K562 (cell line): Measurements from ENCODE around the gene ERCC6. TPM values are rescaled to one million over a fixed set of nuclear protein-coding genes. Genes with fewer than 3 reads are reported as not detected.

ENCODE experiments used
- ATAC-seq: fragments of 200-7000 bp; cut with Tn5 transposase; 3 replicates; pipeline ENCODE4 v1.9.1; 2020; ENCODE audit warnings: moderate library complexity
- BruUV-seq: library from RNA; stranded (reverse); fragments of 400-500 nt; replicated peaks from 2 replicates; lab custom pipeline; 2021; lab: Mats Ljungman, UMichigan
- CTCF ChIA-PET: fragments of 300-600 bp; formaldehyde crosslinking; extraction: SDS; loops from one replicate; lab custom pipeline; 2021; ENCODE audit warnings: low intra/inter-chr PET ratio; lab: Yijun Ruan, JAX
- POLR2A ChIA-PET: fragments of 300-600, 350-650 bp; sonication (Branson Sonifier 250); formaldehyde crosslinking; extraction: SDS; loops from one replicate; lab custom pipeline; 2021; ENCODE audit warnings: antibody characterized with exemption, inconsistent platforms; lab: Yijun Ruan, JAX
- DNase-seq, 4 experiments: peaks; one replicate each; pipeline versions ENCODE4 v3.0.0 to v3.0.0-alpha.2; 2011 to 2018; ENCODE audit warnings: low spot score in 3 of 4, mixed read lengths in 3 of 4; ENCODE audit errors: extremely low read depth in 1 of 4
- FAIRE-seq: peaks from 2 replicates; lab custom pipeline; 2011; peaks lifted over from hg19 to GRCh38; lab: Jason Lieb, UNC
- H2AFZ ChIP-seq: 2 replicates; pipeline ENCODE4 v1.6.0; 2011; ENCODE audit warnings: low read depth, low read length, control low read depth, inconsistent platforms
- H3K27ac ChIP-seq: fragments of 200-600 bp; 3 replicates; pipeline ENCODE4 v1.8.0; 2011; ENCODE audit warnings: low read depth, mild to moderate bottlenecking, control low read depth, inconsistent platforms, low read length, moderate library complexity, mixed read lengths; ENCODE audit errors: extremely low read depth
- H3K27me3 ChIP-seq, 2 experiments: fragments of 300-600 bp in 1 of 2; 2 replicates in 1 of 2; 3 replicates in 1 of 2; pipeline versions ENCODE4 v1.6.0 to v1.8.0; 2011; ENCODE audit warnings: inconsistent platforms in 2 of 2, low read length in 2 of 2, mild to moderate bottlenecking in 1 of 2, mixed read lengths in 1 of 2, moderate library complexity in 1 of 2; ENCODE audit not compliant: control insufficient read depth in 2 of 2, insufficient read depth in 2 of 2
- H3K36me3 ChIP-seq: fragments of 300-600 bp; 3 replicates; pipeline ENCODE4 v1.8.0; 2011; ENCODE audit warnings: mild to moderate bottlenecking, low read length, inconsistent platforms; ENCODE audit not compliant: control insufficient read depth, insufficient read depth
- H3K4me1 ChIP-seq, 2 experiments: fragments of 200-600 bp in 1 of 2; replicated peaks in 1 of 2; 2 replicates in 1 of 2; 3 replicates in 1 of 2; pipeline versions ENCODE4 v1.5.1 to v1.8.0; 2011; ENCODE audit warnings: inconsistent platforms in 2 of 2, low read length in 2 of 2, mild to moderate bottlenecking in 1 of 2, mixed read lengths in 1 of 2, moderate library complexity in 1 of 2; ENCODE audit not compliant: control insufficient read depth in 2 of 2, insufficient read depth in 2 of 2
- H3K4me2 ChIP-seq: 2 replicates; pipeline ENCODE4 v1.6.1; 2011; ENCODE audit warnings: low read length, control low read depth, inconsistent platforms, mixed read lengths; ENCODE audit not compliant: insufficient read depth
- H3K4me3 ChIP-seq: fragments of 200-600 bp; sonication (generic), shearing (Covaris generic); 2 replicates; pipeline ENCODE4 v1.5.1; 2016; ENCODE audit warnings: control low read depth, inconsistent platforms
- H3K79me2 ChIP-seq: fragments of 200-600 bp; 3 replicates; pipeline ENCODE4 v1.8.0; 2011; ENCODE audit warnings: low read length, inconsistent platforms; ENCODE audit not compliant: control insufficient read depth, insufficient read depth
- H3K9ac ChIP-seq, 2 experiments: 2 replicates each; pipeline versions ENCODE4 v1.6.0 to v1.6.1; 2011; ENCODE audit warnings: low read depth in 2 of 2, low read length in 2 of 2, control low read depth in 1 of 2, inconsistent platforms in 1 of 2, mild to moderate bottlenecking in 1 of 2, mixed read lengths in 1 of 2; ENCODE audit not compliant: insufficient read depth in 1 of 2
- H3K9me1 ChIP-seq: one replicate; pipeline ENCODE4 v1.6.0; 2011; ENCODE audit warnings: inconsistent platforms, mild to moderate bottlenecking, low read length, moderate library complexity; ENCODE audit not compliant: control insufficient read depth, insufficient read depth
- H3K9me3 ChIP-seq: replicated peaks from 2 replicates; pipeline ENCODE4 v1.5.1; 2011; ENCODE audit warnings: low read depth, low read length, inconsistent platforms; ENCODE audit not compliant: control insufficient read depth, insufficient read depth
- H4K20me1 ChIP-seq: replicated peaks from 2 replicates; pipeline ENCODE4 v1.6.1; 2011; ENCODE audit warnings: low read length, inconsistent platforms, mixed read lengths; ENCODE audit not compliant: control insufficient read depth, insufficient read depth
- ATF4 ChIP-seq: fragments of 450-650 bp; formaldehyde crosslinking; IDR thresholded peaks from 2 replicates; pipeline ENCODE4 v1.4.0; 2022; ENCODE audit warnings: mild to moderate bottlenecking, moderate library complexity
- CGGBP1 ChIP-seq: fragments of 250-450 bp; sonication (Bioruptor Pico); IDR thresholded peaks from 2 replicates; pipeline ENCODE4 v1.9.0; 2021; ENCODE audit warnings: mild to moderate bottlenecking
- COPS2 ChIP-seq: fragments of 450-650 bp; conservative IDR thresholded peaks from 2 replicates; pipeline ENCODE4 v1.6.1; 2016; ENCODE audit warnings: mild to moderate bottlenecking, moderate library complexity
- IRF1 ChIP-seq: sonication (generic); formaldehyde crosslinking; IDR thresholded peaks from 2 replicates; pipeline ENCODE4 v1.8.0; 2022; ENCODE audit warnings: missing genetic modification reagents, mild to moderate bottlenecking, borderline replicate concordance
- KDM4B ChIP-seq, 2 experiments: fragments of 450-650 bp in 1 of 2; sonication (generic) in 1 of 2; IDR thresholded peaks; 2 replicates each; pipeline ENCODE4 v1.6.1; 2016 to 2017; ENCODE audit warnings: borderline replicate concordance in 2 of 2, antibody characterized with exemption in 1 of 2, low read depth in 1 of 2, mild to moderate bottlenecking in 1 of 2
- MYBL2 ChIP-seq, 2 experiments: fragments of 450-650 bp in 1 of 2; sonication (generic) in 1 of 2; formaldehyde crosslinking in 1 of 2; IDR thresholded peaks; 2 replicates each; pipeline versions ENCODE4 v1.6.1 to v1.8.1; 2017 to 2022; ENCODE audit warnings: borderline replicate concordance in 1 of 2, inconsistent platforms in 1 of 2, low read depth in 1 of 2, mild to moderate bottlenecking in 1 of 2, missing genetic modification reagents in 1 of 2, moderate library complexity in 1 of 2
- NFYB ChIP-seq: IDR thresholded peaks from 2 replicates; pipeline ENCODE4 v1.6.1; 2011; ENCODE audit warnings: mild to moderate bottlenecking, moderate library complexity; ENCODE audit not compliant: insufficient read length; ENCODE audit errors: extremely low read depth
- PTTG1 ChIP-seq: fragments of 450-650 bp; IDR thresholded peaks from 2 replicates; pipeline ENCODE4 v1.6.1; 2016; ENCODE audit warnings: low read depth, mild to moderate bottlenecking, missing genetic modification characterization, missing compliant biosample characterization
- SAFB2 ChIP-seq: fragments of 200-400 bp; formaldehyde crosslinking; IDR thresholded peaks from 2 replicates; pipeline ENCODE4 v1.6.1; 2018; ENCODE audit warnings: borderline replicate concordance, low read length, low read depth, moderate library complexity; ENCODE audit not compliant: severe bottlenecking
- TCF15 ChIP-seq: fragments of 250-450 bp; sonication (Bioruptor Pico); IDR thresholded peaks from 2 replicates; pipeline ENCODE4 v1.8.0; 2022; ENCODE audit warnings: moderate library complexity, mild to moderate bottlenecking, inconsistent platforms
- TRIM24 ChIP-seq, 2 experiments: fragments of 450-650 bp; IDR thresholded peaks; 2 replicates each; pipeline ENCODE4 v1.6.1; 2016
- TRIM28 ChIP-seq: fragments of 450-650 bp; IDR thresholded peaks from 2 replicates; pipeline ENCODE4 v1.6.1; 2017
- ZNF212 ChIP-seq: fragments of 450-650 bp; formaldehyde crosslinking; IDR thresholded peaks from 2 replicates; pipeline ENCODE4 v1.4.0; 2020; ENCODE audit warnings: mild to moderate bottlenecking
- ZNF239 ChIP-seq: fragments of 250-450 bp; sonication (Bioruptor Pico); IDR thresholded peaks from 2 replicates; pipeline ENCODE4 v1.4.0; 2020; ENCODE audit warnings: mild to moderate bottlenecking
- ZNF512 ChIP-seq: IDR thresholded peaks from 2 replicates; pipeline ENCODE4 v1.6.1; 2016; ENCODE audit warnings: missing genetic modification characterization, missing compliant biosample characterization
- ZNF57 ChIP-seq: fragments of 450-650 bp; formaldehyde crosslinking; IDR thresholded peaks from 2 replicates; pipeline ENCODE4 v1.4.0; 2020; ENCODE audit warnings: mild to moderate bottlenecking, moderate library complexity
- ZNF778 ChIP-seq: fragments of 450-650 bp; formaldehyde crosslinking; IDR thresholded peaks from 2 replicates; pipeline ENCODE4 v1.4.0; 2020; ENCODE audit warnings: mild to moderate bottlenecking, moderate library complexity
- ZNF785 ChIP-seq: fragments of 250-450 bp; sonication (Bioruptor Pico); IDR thresholded peaks from 2 replicates; pipeline ENCODE4 v1.4.0; 2020; ENCODE audit warnings: mild to moderate bottlenecking
- WGBS: fragments of 100-300 bp; shearing (Covaris generic); methylation state at CpG from one replicate; pipeline ENCODE4 v1.1.6; 2016; ENCODE audit warnings: low coverage, mixed read lengths; ENCODE audit not compliant: insufficient coverage; ENCODE audit errors: missing lambda C conversion rate; 5-methylcytosine and 5-hydroxymethylcytosine counted together
- in situ Hi-C: fragments of 300-500 bp; cut with MboI; formaldehyde crosslinking; loops from 4 replicates; pipeline ENCODE4 v1.15.0; 2018; ENCODE audit warnings: inconsistent platforms, mixed read lengths
- intact Hi-C: fragments of 100-400 bp; cut with micrococcal nuclease; formaldehyde crosslinking; loops from 2 replicates; pipeline ENCODE4 v1.14.2; 2022
- polyA plus RNA-seq, 8 experiments: library from polyadenylated mRNA; depleted of rRNA in 4 of 8; stranded (reverse) in 5 of 8; unstranded in 3 of 8; fragments of >200 nt; fragmentation: Nextera tagmentation in 2 of 8; fragmentation: Illumina TruSeq in 1 of 8; extraction: Ambion mirVana in 2 of 8; extraction: Trizol in 1 of 8; gene quantifications; 2 replicates each; pipeline versions ENCODE4 v1.2.1 to v1.2.3, GENCODE V29; 2011 to 2014; ENCODE audit warnings: inconsistent platforms in 1 of 8, missing spikeins in 1 of 8
- total RNA-seq, 7 experiments: library from RNA; depleted of rRNA in 6 of 7; stranded (reverse); fragments of >200 nt in 6 of 7; fragmentation: Illumina TruSeq in 2 of 7; extraction: Trizol in 2 of 7; gene quantifications; 2 replicates each; pipeline versions ENCODE4 v1.2.1 to v1.2.3, GENCODE V29; 2011 to 2021; ENCODE audit warnings: low replicate concordance in 1 of 7

ERCC6 gene
- total and polyA plus RNA-seq, 9 of the 15 experiments (the other 6 are each of a cell fraction or from before 2014, with no cell fraction given): 7.8 to 17.7 (median 11.8) TPM

- Histone ChIP-seq H3K9me1 (no peaks in the 10 kb centered on the region), H3K79me2 (no peaks in the 10 kb centered on the region), H3K4me3 (no peak overlapping the region), H4K20me1 (peaks cover 3% of the 10 kb centered on the region; the same call in 1 of the 2 replicates), H3K27me3 (no peaks in the 10 kb centered on the region), H2AFZ (no peak overlapping the region), H3K27ac (no peak overlapping the region), H3K4me1 (no peaks in the 10 kb centered on the region), H3K9me3 (no peaks in the 10 kb centered on the region), H3K36me3 (no peaks in the 10 kb centered on the region), H3K9ac (no peak overlapping the region), H3K4me2 (no peak overlapping the region)
- no peak for FAIRE-seq
- WGBS: 68% methylated on average over 4 of the region's 4 CpGs
- ChIA-PET POLR2A (interaction anchor here (0.9 to 2.2 kb wide), 2 partner anchors 10 kb away, joined by 3 to 5 read pairs; no protein-coding TSS in a partner anchor), CTCF (interaction anchor here (0.6 to 1.4 kb wide), 2 partner anchors 103 to 854 kb away, joined by 6 to 7 read pairs; no protein-coding TSS in a partner anchor)
- in situ Hi-C loops (loop anchor here (10.0 kb wide), 1 partner anchor 855 kb away; no protein-coding TSS in a partner anchor), intact Hi-C loops (loop anchor here (5.0 to 10.0 kb wide), 5 partner anchors 243 to 765 kb away; no protein-coding TSS in a partner anchor)
- TF ChIP-seq MYBL2 (IDR thresholded peaks at IDR 0.05; ENCODE audit: low read depth) (no peak), MYBL2 (CRISPR knock-in tag; IDR thresholded peaks at IDR 0.05; ENCODE audit: borderline replicate concordance) (no peak), COPS2 (no peak), KDM4B (IDR thresholded peaks at IDR 0.05; ENCODE audit: borderline replicate concordance in 2 of 2, low read depth in 1 of 2) (no peak), ZNF785 (CRISPR knock-in tag) (no peak), CGGBP1 (CRISPR knock-in tag) (no peak), ZNF212 (CRISPR knock-in tag) (no peak), IRF1 (no peak), ZNF512 (no peak), NFYB (no peak), TRIM24 (IDR thresholded peaks at IDR 0.05) (no peak), ATF4 (no peak), SAFB2 (no peak), TCF15 (CRISPR knock-in tag) (no peak), PTTG1 (no peak), ZNF239 (CRISPR knock-in tag) (no peak), ZNF778 (CRISPR knock-in tag) (no peak), TRIM28 (no peak), ZNF57 (CRISPR knock-in tag) (no peak)
- DNase-seq: no peak
- no peak for ATAC-seq
- no TSS peak for BruUV-seq
Measured at GRCh38 chr10:49509771-49510303, 29.1 kb downstream of the ERCC6 start.
